Nucleus accumbens (tissue), 56 donors: ENCODE results near the gene ARMS2.

Experiments
- DNase-seq, 56 donors: peaks; one replicate each; lab custom pipeline; 2025; lab: John Stamatoyannopoulos, UW

ARMS2 gene

GRCh38 chr10:122450353-122450990 lies 4.0 kb upstream of the ARMS2 start:
- no peak for DNase-seq

DNA sequence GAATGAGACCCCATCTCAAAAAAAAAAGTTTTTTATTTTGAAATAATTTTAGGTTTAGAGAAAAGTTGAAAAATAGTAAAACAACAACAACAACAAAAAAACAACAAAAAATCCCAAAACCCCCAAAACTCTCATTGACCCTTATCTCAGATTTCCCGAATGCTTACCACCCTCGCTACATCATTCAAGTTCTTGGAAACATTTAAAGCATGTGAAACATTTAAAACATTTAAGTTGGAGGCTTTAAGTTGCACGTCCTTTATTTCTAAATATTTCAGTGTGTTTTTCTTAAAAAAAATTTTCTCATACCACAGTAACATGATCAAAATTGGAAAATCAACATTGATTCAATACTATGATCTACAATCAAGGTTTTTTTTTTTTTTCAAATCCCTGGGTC lies 382 bp upstream of the ARMS2 start:
- no peak for DNase-seq

GRCh38 chr10:122455376-122456079 lies 1.1 kb downstream of the ARMS2 start:
- DNase-seq: no peak

GRCh38 chr10:122457934-122458333 lies 3.5 kb downstream of the ARMS2 start:
- DNase-seq: peak in 6 of 56 donors; percentile 21 to 47 (median 30)

DNA sequence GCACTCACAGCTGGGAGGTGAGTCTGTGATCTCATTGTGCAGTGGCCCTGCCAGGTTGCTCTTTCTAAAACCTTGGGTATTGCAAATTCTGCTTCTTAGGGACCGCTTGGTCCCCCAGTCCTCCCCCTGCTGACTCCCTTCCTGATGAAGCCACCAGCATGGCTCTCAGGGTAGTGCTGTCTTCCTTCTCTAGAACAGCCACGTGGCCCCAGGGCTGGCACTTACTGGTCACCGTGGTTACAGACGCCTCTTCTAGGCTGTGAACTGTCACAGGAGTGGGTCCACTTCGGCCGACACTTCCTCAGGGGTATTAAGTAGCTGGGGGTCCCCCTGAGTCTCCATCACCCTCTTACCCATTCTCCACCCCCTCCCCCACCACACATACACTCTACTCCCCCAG lies 4.2 kb downstream of the ARMS2 start:
- peak in 17 of 56 donors; percentile 19 to 71 (median 37) for DNase-seq

DNA sequence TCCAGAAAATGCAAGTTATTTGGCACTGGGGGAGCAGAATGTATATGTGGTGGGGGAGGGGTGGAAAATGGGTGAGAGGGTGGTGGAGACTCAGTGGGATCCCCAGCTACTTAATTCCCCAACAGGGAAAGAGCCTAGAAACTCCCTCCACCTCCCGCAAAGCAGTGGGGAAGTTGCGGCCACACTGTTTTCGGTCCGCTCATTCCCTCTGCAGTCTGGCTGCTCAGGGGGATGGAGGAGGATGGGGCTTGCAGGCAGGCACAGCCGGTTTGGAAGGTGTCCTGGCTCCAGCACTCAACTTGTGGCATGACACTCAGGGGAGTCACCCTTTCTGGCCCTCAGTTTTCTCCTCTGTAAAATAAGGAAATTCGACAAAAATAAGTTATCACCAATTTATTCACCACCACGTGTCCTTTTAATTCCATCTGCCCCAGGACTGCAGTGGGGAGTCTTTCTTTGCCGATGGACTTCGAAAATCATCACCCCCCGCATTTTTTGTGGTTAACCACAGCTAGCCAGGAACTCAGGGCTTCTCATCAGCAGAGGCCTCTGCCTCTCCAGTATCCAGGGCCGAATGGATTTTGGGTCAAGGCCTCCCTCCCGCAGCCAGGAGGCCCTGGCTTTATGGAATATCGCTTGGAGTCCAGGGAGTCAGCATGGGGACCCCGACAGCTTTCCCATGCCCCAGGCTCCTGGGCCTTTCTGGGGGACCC lies 5.3 kb downstream of the ARMS2 start:
- no peak for DNase-seq

DNA sequence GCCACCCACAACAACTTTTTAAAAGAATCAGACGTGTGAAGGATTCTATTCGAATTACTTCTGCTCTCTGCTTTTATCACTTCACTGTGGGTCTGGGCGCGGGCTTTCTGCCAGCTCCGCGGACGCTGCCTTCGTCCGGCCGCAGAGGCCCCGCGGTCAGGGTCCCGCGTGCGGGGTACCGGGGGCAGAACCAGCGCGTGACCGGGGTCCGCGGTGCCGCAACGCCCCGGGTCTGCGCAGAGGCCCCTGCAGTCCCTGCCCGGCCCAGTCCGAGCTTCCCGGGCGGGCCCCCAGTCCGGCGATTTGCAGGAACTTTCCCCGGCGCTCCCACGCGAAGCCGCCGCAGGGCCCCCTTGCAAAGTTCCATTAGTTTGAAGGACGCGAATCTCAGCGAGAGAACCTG lies 6.4 kb downstream of the ARMS2 start:
- peak in 2 of 56 donors; percentile 25 to 53 for DNase-seq

- DNase-seq: peak in 53 of 56 donors; percentile 29 to 95 (median 81)
Observed at GRCh38 chr10:122461367-122461728, 6.9 kb downstream of the ARMS2 start, which contains the start of gene HTRA1. HTRA1 (plus strand) TSS chr10:122461553; CDS start chr10:122461653, 100 bp downstream.

DNA sequence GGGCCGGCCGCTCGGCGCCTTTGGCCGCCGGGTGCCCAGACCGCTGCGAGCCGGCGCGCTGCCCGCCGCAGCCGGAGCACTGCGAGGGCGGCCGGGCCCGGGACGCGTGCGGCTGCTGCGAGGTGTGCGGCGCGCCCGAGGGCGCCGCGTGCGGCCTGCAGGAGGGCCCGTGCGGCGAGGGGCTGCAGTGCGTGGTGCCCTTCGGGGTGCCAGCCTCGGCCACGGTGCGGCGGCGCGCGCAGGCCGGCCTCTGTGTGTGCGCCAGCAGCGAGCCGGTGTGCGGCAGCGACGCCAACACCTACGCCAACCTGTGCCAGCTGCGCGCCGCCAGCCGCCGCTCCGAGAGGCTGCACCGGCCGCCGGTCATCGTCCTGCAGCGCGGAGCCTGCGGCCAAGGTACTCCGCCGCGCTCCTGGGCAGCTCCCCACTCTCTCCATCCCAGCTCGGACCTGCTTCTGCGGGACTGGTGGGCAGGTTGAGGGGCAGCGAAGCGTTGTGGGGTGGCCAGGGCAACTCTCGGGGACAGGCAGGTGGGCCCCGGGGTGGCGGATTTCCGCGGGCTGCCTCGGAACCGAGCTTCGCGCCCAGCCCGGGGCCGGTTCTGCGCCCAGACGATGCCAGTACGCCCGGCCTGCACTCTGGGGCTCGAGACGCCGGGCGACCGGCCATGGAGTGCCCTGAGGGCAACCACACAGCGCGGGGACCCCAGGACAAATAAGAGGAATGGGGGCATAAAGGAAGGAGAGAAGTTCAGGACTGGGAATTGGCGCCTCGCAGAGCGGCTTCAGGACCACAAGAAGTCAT lies 7.5 kb downstream of the ARMS2 start:
- DNase-seq: peak in 5 of 56 donors; percentile 34 to 69 (median 51)

DNA sequence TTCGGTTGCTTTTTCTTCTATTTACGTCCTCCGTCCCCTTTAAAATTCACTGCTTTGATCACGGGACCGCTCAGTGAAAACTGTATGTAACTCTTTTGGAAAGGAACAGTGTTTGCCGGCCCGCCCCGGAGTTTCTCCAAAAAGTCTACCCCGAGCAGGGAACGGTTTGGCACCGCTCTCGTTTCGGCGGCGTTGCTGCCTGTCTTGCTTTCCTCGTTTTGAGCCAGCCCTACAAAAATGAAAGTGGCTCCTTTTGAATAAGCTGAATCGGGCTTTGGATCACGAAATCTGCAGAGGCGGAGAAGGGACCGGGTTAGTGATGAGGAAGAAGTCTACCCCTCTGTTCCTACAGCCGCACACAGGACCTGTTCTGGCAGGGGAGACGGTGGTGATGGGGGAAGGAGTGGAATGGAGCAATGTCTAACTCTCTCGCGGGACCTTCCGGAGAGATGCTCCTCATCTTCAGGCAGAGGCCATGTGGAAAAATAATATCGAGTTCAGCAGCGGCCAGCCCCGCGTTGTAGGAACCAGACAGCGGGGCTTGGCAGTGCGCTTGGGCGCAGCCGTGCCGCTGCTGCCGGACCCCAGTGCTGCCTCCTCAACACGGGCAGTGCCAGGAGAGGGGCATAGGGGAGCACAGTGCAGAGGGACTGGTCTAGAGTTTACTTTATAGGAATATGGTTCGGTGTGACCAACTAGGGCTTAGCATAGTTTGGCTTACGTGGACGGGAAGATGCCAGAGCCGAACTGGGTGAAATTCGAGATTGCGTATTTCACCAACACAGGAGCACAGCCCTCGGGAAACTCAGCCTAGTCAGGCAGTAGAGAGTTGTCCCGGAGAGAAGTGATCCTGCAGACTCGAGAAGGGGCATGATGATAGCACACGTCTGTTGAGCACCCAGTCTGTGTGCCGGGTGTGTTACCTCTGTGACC lies 8.3 kb downstream of the ARMS2 start:
- DNase-seq: peak in 14 of 56 donors; percentile 24 to 71 (median 36)

GRCh38 chr10:122463466-122464249 lies 9.2 kb downstream of the ARMS2 start:
- DNase-seq: peak in 5 of 56 donors; percentile 25 to 47 (median 34)

- DNase-seq: no peak
Observed at GRCh38 chr10:122464250-122464510, 9.7 kb downstream of the ARMS2 start.

DNA sequence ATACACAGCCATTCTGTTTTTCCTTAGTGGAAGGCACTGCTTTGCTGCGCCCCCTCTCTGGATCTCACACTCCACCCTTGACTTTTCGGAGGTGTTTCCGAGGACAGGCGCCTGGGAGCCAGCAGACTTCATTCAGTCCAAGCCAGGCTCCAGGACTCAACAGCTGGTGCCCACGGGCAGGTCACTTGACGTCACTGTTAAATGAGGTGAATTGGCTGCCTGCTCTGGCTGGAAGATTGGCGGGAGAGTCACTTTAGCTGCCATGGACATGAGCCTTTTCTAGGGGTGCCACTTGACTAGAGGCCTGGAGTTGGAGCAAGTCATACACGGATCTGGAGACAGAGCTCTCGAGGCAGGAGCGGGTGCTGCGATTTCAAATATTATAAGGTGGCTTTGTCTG lies 10.1 kb downstream of the ARMS2 start:
- peak in 12 of 56 donors; percentile 24 to 50 (median 38) for DNase-seq

DNA sequence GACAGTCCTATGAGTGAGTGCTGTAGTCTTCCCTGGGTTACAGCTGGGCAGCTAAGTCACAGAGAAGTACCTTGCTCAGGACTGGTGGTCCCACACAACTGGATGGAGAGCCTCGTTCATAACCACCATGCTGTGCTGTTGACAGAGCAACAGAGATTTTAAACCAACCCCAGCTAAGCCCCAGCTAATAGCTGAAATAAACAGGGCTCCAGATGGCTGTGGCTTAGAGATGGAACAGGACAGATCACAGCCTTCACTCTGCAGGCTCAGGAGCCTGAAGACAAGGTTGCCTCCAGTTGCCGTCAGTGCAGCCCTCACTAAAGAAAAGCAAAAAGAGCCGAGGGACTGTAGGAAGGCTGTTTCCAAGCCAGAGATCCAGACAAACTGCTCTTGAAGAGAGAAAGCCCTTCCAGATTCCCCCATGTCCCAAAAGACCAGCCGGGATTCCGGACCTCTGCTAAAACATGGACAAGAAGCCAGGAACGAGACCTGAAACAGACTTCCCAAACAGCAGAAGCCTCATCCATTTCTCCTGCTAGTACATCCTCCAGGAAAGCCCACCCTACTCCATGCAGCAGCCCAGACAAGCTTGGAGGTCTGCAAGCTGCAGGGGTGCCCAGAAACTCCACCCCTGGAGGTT lies 11.1 kb downstream of the ARMS2 start:
- DNase-seq: no peak

DNA sequence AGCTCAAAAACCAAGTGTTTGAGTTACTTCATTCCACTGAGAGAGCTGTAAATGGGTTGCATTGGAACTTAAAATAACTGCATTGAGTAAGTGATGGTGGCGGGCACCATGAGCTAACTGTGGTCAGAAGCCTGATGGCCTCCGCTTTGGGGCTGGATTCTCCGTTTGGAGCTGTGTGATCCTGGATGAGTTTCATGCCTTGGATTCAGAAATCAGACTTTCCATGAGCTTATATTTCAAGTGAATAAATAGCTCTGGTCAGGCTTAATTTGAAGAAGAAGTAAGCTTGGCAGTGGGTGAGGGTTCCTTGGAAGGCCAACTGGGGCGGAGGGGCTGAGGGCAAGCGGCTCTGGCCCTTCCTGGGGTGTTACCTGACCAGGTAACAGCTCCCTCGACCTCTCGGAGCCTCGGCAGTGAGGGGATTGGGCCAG lies 12.5 kb downstream of the ARMS2 start:
- no peak for DNase-seq

GRCh38 chr10:122467701-122468100 lies 13.2 kb downstream of the ARMS2 start:
- DNase-seq: no peak

- no peak for DNase-seq
Observed at GRCh38 chr10:122468307-122468925, 14.0 kb downstream of the ARMS2 start.
